ENCODE measurements around the gene SLC13A2. TPM values are rescaled to one million over a fixed set of nuclear protein-coding genes. Genes with fewer than 3 reads are reported as not detected.
"Not testable (repeated sequence)": the region's sequence is repeated elsewhere in the genome, so short reads cannot be mapped to it uniquely, and the experiment has no call there.

SLC13A2 gene
- total and polyA plus RNA-seq, 4 experiments from 2014 or later = not detected

DNA sequence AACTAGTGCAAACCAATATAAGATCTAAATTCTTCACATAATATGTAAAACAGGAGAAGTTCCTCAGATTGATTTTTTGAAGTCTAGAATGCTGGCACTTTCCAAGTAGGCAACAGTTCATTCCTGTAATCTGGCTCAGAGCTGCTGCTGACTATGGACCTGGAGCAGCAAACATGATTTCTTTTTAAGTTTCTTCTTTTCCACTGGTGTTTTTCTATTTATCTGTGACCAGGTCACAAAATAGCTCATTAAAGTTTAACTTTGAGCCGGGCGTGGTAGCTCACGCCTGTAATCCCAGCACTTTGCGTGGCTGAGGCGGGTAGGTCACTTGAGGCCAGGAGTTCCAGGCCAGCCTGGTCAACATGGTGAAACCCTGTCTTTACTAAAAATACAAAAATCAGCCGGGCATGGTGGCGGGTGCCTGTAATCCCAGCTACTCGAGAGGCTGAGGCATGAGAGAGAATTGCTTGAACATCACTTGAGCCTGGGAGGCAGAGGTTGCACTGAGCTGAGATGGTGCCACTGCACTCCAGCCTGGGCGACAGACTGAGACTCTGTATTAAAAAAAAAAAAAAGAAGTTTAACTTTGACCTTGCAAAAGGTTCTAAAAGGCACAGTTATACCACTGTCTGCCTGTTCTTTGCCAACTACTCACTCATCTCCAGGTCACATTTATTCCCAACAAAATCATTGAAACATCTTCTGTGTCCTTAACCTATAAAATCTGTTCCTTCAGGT, 29.4 kb upstream of the SLC13A2 start:
- Histone ChIP-seq H3K27ac (ENCODE audit: low read depth, low read length) (no peak overlapping the region), H3K27me3 (ENCODE audit: insufficient read depth, low read length) (no peaks in the 10 kb centered on the region), H3K4me3 (ENCODE audit: low read length in 2 of 2) (no peak overlapping the region), H3K36me3 (ENCODE audit: insufficient read depth, low read length) (no peaks in the 10 kb centered on the region), H3K4me1 (ENCODE audit: insufficient read depth, low read length) (no peaks in the 10 kb centered on the region), H3K9me3 (ENCODE audit: control insufficient read depth in 1 of 2, low read length in 2 of 2) (no peaks in the 10 kb centered on the region)
- no peak overlapping the region for H3K27ac Mint-ChIP-seq
- ChIA-PET CTCF (ENCODE audit: partially characterized antibody) (no interaction called here), POLR2A (ENCODE audit: partially characterized antibody) (no interaction called here)
- no peak overlapping the region for H3K4me3 Mint-ChIP-seq
- peaks cover 14 to 19% of the 10 kb centered on the region in 2 donors for H3K27me3 Mint-ChIP-seq
- no peak for DNase-seq
- peaks cover 0 to 7% (median 0%) of the 10 kb centered on the region in 8 donors for H3K9me3 Mint-ChIP-seq
- no peaks in the 10 kb centered on the region for H3K4me1 Mint-ChIP-seq
- intact Hi-C loops (cut with micrococcal nuclease) = no loop called here
- H3K36me3 Mint-ChIP-seq = no peaks in the 10 kb centered on the region

GRCh38 chr17:28446716-28447395, 26.6 kb upstream of the SLC13A2 start:
- intact Hi-C loops (cut with micrococcal nuclease) = no loop called here
- H3K36me3 Mint-ChIP-seq = no peaks in the 10 kb centered on the region
- POLR2A ChIA-PET (ENCODE audit: partially characterized antibody) = no interaction called here
- no peak overlapping the region for H3K27ac ChIP-seq (ENCODE audit: low read depth, low read length)
- H3K36me3 ChIP-seq (ENCODE audit: insufficient read depth, low read length) = no peaks in the 10 kb centered on the region
- H3K27me3 ChIP-seq (ENCODE audit: insufficient read depth, low read length) = no peaks in the 10 kb centered on the region
- no peaks in the 10 kb centered on the region for H3K4me1 ChIP-seq (ENCODE audit: insufficient read depth, low read length)
- CTCF ChIA-PET (ENCODE audit: partially characterized antibody) = no interaction called here
- H3K9me3 ChIP-seq (ENCODE audit: control insufficient read depth in 1 of 2, low read length in 2 of 2) = no peaks in the 10 kb centered on the region
- no peak overlapping the region for H3K27ac Mint-ChIP-seq
- DNase-seq = no peak
- no peak overlapping the region for H3K4me3 Mint-ChIP-seq
- peaks cover 0 to 7% (median 0%) of the 10 kb centered on the region in 8 donors for H3K9me3 Mint-ChIP-seq
- peaks cover 7 to 12% of the 10 kb centered on the region in 2 donors for H3K27me3 Mint-ChIP-seq
- no peaks in the 10 kb centered on the region for H3K4me1 Mint-ChIP-seq
- no peak overlapping the region for H3K4me3 ChIP-seq (ENCODE audit: low read length in 2 of 2)

DNA sequence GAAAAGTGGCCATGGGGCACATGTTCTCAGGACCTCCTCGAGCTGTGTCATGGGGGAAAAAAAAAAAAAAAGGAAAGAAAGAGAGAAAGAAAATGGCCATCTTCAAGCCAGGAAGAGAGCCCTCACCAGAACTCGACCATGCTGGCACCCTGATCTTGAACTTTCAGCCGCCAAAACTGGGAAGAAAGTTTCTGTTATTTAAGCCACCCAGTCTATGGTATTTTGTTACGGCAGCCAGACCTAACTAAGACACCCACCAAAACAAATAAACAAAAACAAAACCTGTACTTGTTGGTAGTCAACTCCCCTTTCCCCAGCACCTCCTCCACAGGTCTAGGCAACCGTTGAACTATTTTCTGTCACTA, 26.1 kb upstream of the SLC13A2 start:
- POLR2A ChIA-PET (ENCODE audit: partially characterized antibody) = no interaction called here
- no peak overlapping the region for H3K27ac Mint-ChIP-seq
- no peaks in the 10 kb centered on the region for H3K36me3 ChIP-seq (ENCODE audit: insufficient read depth, low read length)

DNA sequence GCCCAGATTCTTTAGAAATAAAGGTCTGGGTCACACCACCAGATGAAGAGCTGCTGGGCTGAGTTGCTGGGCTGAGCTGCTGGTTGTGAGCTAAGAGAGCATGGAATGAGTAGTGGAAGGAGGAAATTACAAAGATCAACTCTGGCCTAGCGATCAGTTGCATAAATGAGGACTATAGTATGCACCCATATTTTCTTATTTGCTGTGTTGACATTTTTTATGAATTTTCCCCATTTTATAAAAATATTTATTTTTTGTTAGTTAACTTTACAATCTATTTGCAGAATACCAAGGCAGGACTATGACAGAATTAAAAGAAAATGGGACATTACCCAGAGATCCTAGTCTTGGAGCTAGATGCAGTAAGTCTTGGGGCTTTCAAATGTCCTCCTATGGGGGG, 23.6 kb upstream of the SLC13A2 start:
- DNase-seq = no peak
- Histone ChIP-seq H3K36me3 (ENCODE audit: insufficient read depth, low read length) (no peaks in the 10 kb centered on the region), H3K4me1 (ENCODE audit: insufficient read depth, low read length) (no peaks in the 10 kb centered on the region), H3K9me3 (ENCODE audit: control insufficient read depth in 1 of 2, low read length in 2 of 2) (no peaks in the 10 kb centered on the region), H3K27ac (ENCODE audit: low read depth, low read length) (no peak overlapping the region), H3K27me3 (ENCODE audit: insufficient read depth, low read length) (no peaks in the 10 kb centered on the region), H3K4me3 (ENCODE audit: low read length in 2 of 2) (no peak overlapping the region)
- Mint-ChIP-seq H3K4me1 (no peaks in the 10 kb centered on the region), H3K27me3 (peaks cover 4 to 7% of the 10 kb centered on the region in 2 donors), H3K27ac (no peak overlapping the region), H3K9me3 (peaks cover 0 to 6% (median 0%) of the 10 kb centered on the region in 8 donors), H3K36me3 (no peaks in the 10 kb centered on the region), H3K4me3 (no peak overlapping the region)
- ChIA-PET CTCF (ENCODE audit: partially characterized antibody) (no interaction called here), POLR2A (ENCODE audit: partially characterized antibody) (no interaction called here)
- intact Hi-C loops (cut with micrococcal nuclease) = no loop called here

More for the DNA sequence above, 26.1 kb upstream of the SLC13A2 start:
- no peaks in the 10 kb centered on the region for H3K27me3 ChIP-seq (ENCODE audit: insufficient read depth, low read length)
- Mint-ChIP-seq H3K36me3 (no peaks in the 10 kb centered on the region), H3K27me3 (peaks cover 4 to 7% of the 10 kb centered on the region in 2 donors), H3K4me1 (no peaks in the 10 kb centered on the region), H3K9me3 (peaks cover 0 to 7% (median 0%) of the 10 kb centered on the region in 8 donors), H3K4me3 (no peak overlapping the region)
- intact Hi-C loops (cut with micrococcal nuclease) = no loop called here
- H3K27ac ChIP-seq (ENCODE audit: low read depth, low read length) = no peak overlapping the region
- no peak overlapping the region for H3K4me3 ChIP-seq (ENCODE audit: low read length in 2 of 2)
- CTCF ChIA-PET (ENCODE audit: partially characterized antibody) = no interaction called here
- no peaks in the 10 kb centered on the region for H3K4me1 ChIP-seq (ENCODE audit: insufficient read depth, low read length)
- H3K9me3 ChIP-seq (ENCODE audit: control insufficient read depth in 1 of 2, low read length in 2 of 2) = no peaks in the 10 kb centered on the region
- DNase-seq = no peak

DNA sequence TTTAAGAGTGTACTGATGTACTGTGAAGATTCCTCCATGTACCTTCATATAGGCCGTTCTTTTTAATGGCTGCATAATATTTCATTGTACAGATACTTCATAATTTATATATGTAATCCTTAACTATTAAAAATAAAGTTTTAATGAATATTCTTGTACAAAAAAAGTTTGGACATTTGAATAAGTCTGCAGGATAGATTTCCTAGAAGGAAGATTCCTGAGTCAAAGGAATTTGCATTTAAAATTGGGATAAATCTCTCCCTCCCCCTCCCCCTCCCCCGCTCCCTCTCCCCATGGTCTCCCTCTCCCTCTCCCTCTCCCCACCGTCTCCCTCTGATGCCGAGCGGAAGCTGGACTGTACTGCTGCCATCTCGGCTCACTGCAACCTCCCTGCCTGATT, 15.6 kb upstream of the SLC13A2 start:
- no peak overlapping the region for H3K4me3 ChIP-seq (ENCODE audit: low read length in 2 of 2)
- no peaks in the 10 kb centered on the region for H3K9me3 ChIP-seq (ENCODE audit: control insufficient read depth in 1 of 2, low read length in 2 of 2)

GRCh38 chr17:28458881-28459280, 14.6 kb upstream of the SLC13A2 start:
- H3K27me3 ChIP-seq (ENCODE audit: insufficient read depth, low read length); H3K4me3 ChIP-seq (ENCODE audit: low read length in 2 of 2); H3K9me3 Mint-ChIP-seq; H3K9me3 ChIP-seq (ENCODE audit: control insufficient read depth in 1 of 2, low read length in 2 of 2); H3K4me1 ChIP-seq (ENCODE audit: insufficient read depth, low read length); intact Hi-C loops (cut with micrococcal nuclease); DNase-seq; H3K27ac Mint-ChIP-seq; POLR2A ChIA-PET (ENCODE audit: partially characterized antibody); H3K36me3 ChIP-seq (ENCODE audit: insufficient read depth, low read length); H3K4me3 Mint-ChIP-seq; H3K4me1 Mint-ChIP-seq; H3K36me3 Mint-ChIP-seq; H3K27ac ChIP-seq (ENCODE audit: low read depth, low read length); CTCF ChIA-PET (ENCODE audit: partially characterized antibody): not testable (repeated sequence)
- peaks cover 0 to 10% of the 10 kb centered on the region in 2 donors for H3K27me3 Mint-ChIP-seq

More for the DNA sequence above, 15.6 kb upstream of the SLC13A2 start:
- no peak overlapping the region for H3K4me3 Mint-ChIP-seq
- Histone ChIP-seq H3K27me3 (ENCODE audit: insufficient read depth, low read length) (no peaks in the 10 kb centered on the region), H3K4me1 (ENCODE audit: insufficient read depth, low read length) (no peaks in the 10 kb centered on the region), H3K36me3 (ENCODE audit: insufficient read depth, low read length) (no peaks in the 10 kb centered on the region), H3K27ac (ENCODE audit: low read depth, low read length) (no peak overlapping the region)
- H3K27me3 Mint-ChIP-seq = peaks cover 0 to 5% of the 10 kb centered on the region in 2 donors
- no peak for DNase-seq
- H3K27ac Mint-ChIP-seq = no peak overlapping the region
- H3K4me1 Mint-ChIP-seq = no peaks in the 10 kb centered on the region
- CTCF ChIA-PET (ENCODE audit: partially characterized antibody) = no interaction called here
- no peaks in the 10 kb centered on the region for H3K9me3 Mint-ChIP-seq
- H3K36me3 Mint-ChIP-seq = no peaks in the 10 kb centered on the region
- intact Hi-C loops (cut with micrococcal nuclease) = no loop called here
- POLR2A ChIA-PET (ENCODE audit: partially characterized antibody) = no interaction called here

DNA sequence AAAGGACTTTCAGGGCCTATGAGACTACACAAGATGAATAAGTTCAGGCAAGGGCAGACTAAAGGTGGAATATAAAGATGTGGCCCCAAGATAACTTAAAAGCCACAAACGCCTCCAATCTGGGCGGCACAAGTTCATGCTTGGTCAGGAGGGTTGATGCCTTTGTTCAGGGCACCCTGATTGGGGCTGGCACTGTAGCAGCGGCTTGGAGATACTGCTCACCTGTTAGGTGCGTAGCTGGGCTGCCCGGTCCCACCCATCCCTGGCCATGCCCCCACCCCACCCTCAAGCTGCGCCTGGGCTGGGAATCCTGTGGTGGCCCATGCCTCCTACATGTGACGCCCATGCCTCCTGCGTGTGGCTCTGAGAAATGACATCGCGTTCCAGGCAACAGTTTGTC, 12.5 kb upstream of the SLC13A2 start:
- no peaks in the 10 kb centered on the region for H3K4me1 Mint-ChIP-seq

More for the DNA sequence above, 12.5 kb upstream of the SLC13A2 start:
- no peak for DNase-seq
- Mint-ChIP-seq H3K4me3 (no peak overlapping the region), H3K36me3 (no peaks in the 10 kb centered on the region), H3K9me3 (no peaks in the 10 kb centered on the region), H3K27me3 (peaks cover 0 to 17% of the 10 kb centered on the region in 2 donors), H3K27ac (no peak overlapping the region)
- ChIA-PET POLR2A (ENCODE audit: partially characterized antibody) (no interaction called here), CTCF (ENCODE audit: partially characterized antibody) (no interaction called here)
- H3K36me3 ChIP-seq (ENCODE audit: insufficient read depth, low read length) = no peaks in the 10 kb centered on the region
- no peak overlapping the region for H3K4me3 ChIP-seq (ENCODE audit: low read length in 2 of 2)
- no peaks in the 10 kb centered on the region for H3K4me1 ChIP-seq (ENCODE audit: insufficient read depth, low read length)
- H3K27me3 ChIP-seq (ENCODE audit: insufficient read depth, low read length) = no peaks in the 10 kb centered on the region
- H3K9me3 ChIP-seq (ENCODE audit: control insufficient read depth in 1 of 2, low read length in 2 of 2) = no peaks in the 10 kb centered on the region
- H3K27ac ChIP-seq (ENCODE audit: low read depth, low read length) = no peak overlapping the region
- intact Hi-C loops (cut with micrococcal nuclease) = no loop called here
